GM12878 (cell line): ENCODE measurements around the gene TRUB2. TPM values are rescaled to one million over a fixed set of nuclear protein-coding genes. Genes with fewer than 3 reads are reported as not detected.

Source experiments
- ATAC-seq: fragments of 200-7000 bp; cut with Tn5 transposase; 3 replicates; pipeline ENCODE4 v1.9.1; 2020; ENCODE audit warnings: mild to moderate bottlenecking, moderate library complexity
- BruUV-seq: library from RNA; stranded (reverse); fragments of 400-500 nt; replicated peaks from 2 replicates; lab custom pipeline; 2021; lab: Mats Ljungman, UMichigan
- CTCF ChIA-PET: fragments of 300-600 bp; sonication (Branson Sonifier 250); formaldehyde crosslinking; extraction: SDS; loops from one replicate; lab custom pipeline; 2021; ENCODE audit warnings: inconsistent platforms; lab: Yijun Ruan, JAX
- POLR2A ChIA-PET: fragments of 350-600 bp; formaldehyde crosslinking; extraction: SDS; loops from one replicate; lab custom pipeline; 2021; ENCODE audit warnings: inconsistent platforms; lab: Charles Lee
- RAD21 ChIA-PET: fragments of 300-600 bp; sonication (Branson Sonifier 250); formaldehyde crosslinking; loops from one replicate; lab custom pipeline; 2023; ENCODE audit warnings: antibody characterized with exemption; ENCODE audit not compliant: unreplicated experiment; lab: Charles Lee
- SMC1A ChIA-PET: fragments of 300-600 bp; sonication (Branson Sonifier 250); formaldehyde crosslinking; loops from one replicate; lab custom pipeline; 2023; ENCODE audit not compliant: unreplicated experiment, uncharacterized antibody; lab: Charles Lee
- DNase-seq: peaks from one replicate; pipeline ENCODE4 v3.0.0-alpha.2; 2011; ENCODE audit warnings: low read depth, low spot score
- FAIRE-seq: peaks from 3 replicates; lab custom pipeline; 2011; peaks lifted over from hg19 to GRCh38; lab: Jason Lieb, UNC
- H2AFZ ChIP-seq: 2 replicates; pipeline ENCODE4 v1.6.0; 2011; ENCODE audit warnings: low read depth, low read length, control low read depth; ENCODE audit not compliant: control insufficient read depth
- H3K27ac ChIP-seq: 2 replicates; pipeline ENCODE4 v1.5.1; 2011; ENCODE audit warnings: control low read depth; ENCODE audit not compliant: control insufficient read depth, insufficient read depth
- H3K27me3 ChIP-seq, 2 experiments: replicated peaks in 1 of 2; 2 replicates each; pipeline versions ENCODE4 v1.6.0 to v1.6.1; 2011; ENCODE audit warnings: low read length in 1 of 2; ENCODE audit not compliant: control insufficient read depth in 2 of 2, insufficient read depth in 2 of 2
- H3K36me3 ChIP-seq, 2 experiments: 2 replicates each; pipeline ENCODE4 v1.5.1; 2011; ENCODE audit warnings: low read length in 1 of 2; ENCODE audit not compliant: control insufficient read depth in 2 of 2, insufficient read depth in 2 of 2
- H3K4me1 ChIP-seq: 2 replicates; pipeline ENCODE4 v1.6.1; 2011; ENCODE audit warnings: mild to moderate bottlenecking, low read length, moderate library complexity, mixed read lengths; ENCODE audit not compliant: control insufficient read depth, insufficient read depth
- H3K4me2 ChIP-seq: 2 replicates; pipeline ENCODE4 v1.6.0; 2011; ENCODE audit warnings: control low read depth; ENCODE audit not compliant: control insufficient read depth, insufficient read depth
- H3K4me3 ChIP-seq: fragments of 200-600 bp; sonication (generic); 2 replicates; pipeline ENCODE4 v1.5.1; 2016
- H3K79me2 ChIP-seq: 2 replicates; pipeline ENCODE4 v1.6.0; 2011; ENCODE audit warnings: low read length; ENCODE audit not compliant: control insufficient read depth, insufficient read depth
- H3K9ac ChIP-seq: 2 replicates; pipeline ENCODE4 v1.8.0; 2011; ENCODE audit warnings: low read length, control low read depth, mixed read lengths; ENCODE audit not compliant: control insufficient read depth, insufficient read depth
- H3K9me3 ChIP-seq: replicated peaks from 3 replicates; pipeline ENCODE4 v1.5.1; 2011; ENCODE audit warnings: mild to moderate bottlenecking, low read length; ENCODE audit not compliant: control insufficient read depth, insufficient read depth
- H4K20me1 ChIP-seq: 2 replicates; pipeline ENCODE4 v1.6.0; 2011; ENCODE audit not compliant: control insufficient read depth, insufficient read depth
- BACH1 ChIP-seq: fragments of 450-650 bp; IDR thresholded peaks from 2 replicates; pipeline ENCODE4 v1.6.1; 2017; ENCODE audit warnings: mild to moderate bottlenecking, borderline replicate concordance
- BHLHE40 ChIP-seq, 2 experiments: fragments of 450-650 bp in 1 of 2; IDR thresholded peaks; 2 replicates each; pipeline ENCODE4 v1.6.1; 2011 to 2017; ENCODE audit warnings: low read depth in 2 of 2, borderline replicate concordance in 1 of 2, improper control_type of control experiment in 1 of 2, low read length in 1 of 2, mild to moderate bottlenecking in 1 of 2
- DPF2 ChIP-seq: fragments of 450-650 bp; IDR thresholded peaks from 2 replicates; pipeline ENCODE4 v1.6.1; 2017; ENCODE audit warnings: mild to moderate bottlenecking
- EGR1 ChIP-seq, 2 experiments: IDR thresholded peaks; 1 replicate in 1 of 2; 2 replicates in 1 of 2; pipeline ENCODE4 v1.6.1; 2011 to 2012; ENCODE audit warnings: low read depth in 2 of 2, low read length in 2 of 2, borderline replicate concordance in 1 of 2, mild to moderate bottlenecking in 1 of 2, moderate library complexity in 1 of 2
- HDAC2 ChIP-seq: fragments of 200-600 bp; sonication (generic); IDR thresholded peaks from 2 replicates; pipeline ENCODE4 v1.6.1; 2017
- IRF4 ChIP-seq: IDR thresholded peaks from 2 replicates; pipeline ENCODE4 v1.6.1; 2011; ENCODE audit warnings: low read depth, low read length
- MTA3 ChIP-seq: IDR thresholded peaks from 2 replicates; pipeline ENCODE4 v1.6.1; 2012; ENCODE audit warnings: low read length, inconsistent platforms, borderline replicate concordance
- RAD51 ChIP-seq: fragments of 450-650 bp; IDR thresholded peaks from 2 replicates; pipeline ENCODE4 v1.6.1; 2016; ENCODE audit warnings: moderate library complexity, mild to moderate bottlenecking, inconsistent platforms
- SP1 ChIP-seq: IDR thresholded peaks from one replicate; pipeline ENCODE4 v1.6.1; 2011; ENCODE audit warnings: low read depth, low read length
- YBX1 ChIP-seq: fragments of 450-650 bp; IDR thresholded peaks from 2 replicates; pipeline ENCODE4 v1.6.1; 2016; ENCODE audit warnings: antibody characterized with exemption
- YY1 ChIP-seq: IDR thresholded peaks from 2 replicates; pipeline ENCODE4 v1.6.1; 2011; ENCODE audit warnings: low read depth, mild to moderate bottlenecking, low read length
- ZSCAN29 ChIP-seq: fragments of 450-650 bp; IDR thresholded peaks from 2 replicates; pipeline ENCODE4 v1.6.1; 2017; ENCODE audit warnings: mild to moderate bottlenecking, moderate library complexity
- WGBS: methylation state at CpG from one replicate; pipeline ENCODE4 v1.1.6; 2016; ENCODE audit warnings: low lambda C conversion rate; ENCODE audit not compliant: insufficient replicate concordance, insufficient coverage; ENCODE audit errors: missing lambda C conversion rate; 5-methylcytosine and 5-hydroxymethylcytosine counted together
- in situ Hi-C: fragments of 300-500 bp; cut with MboI; formaldehyde crosslinking; loops from 9 replicates; pipeline ENCODE4 v1.14.3; 2018; ENCODE audit warnings: mixed read lengths
- intact Hi-C: fragments of 100-400 bp; cut with micrococcal nuclease; formaldehyde crosslinking; loops from one replicate; pipeline ENCODE4 v1.14.2; 2022; ENCODE audit not compliant: unreplicated experiment
- polyA plus RNA-seq, 11 experiments: library from polyadenylated mRNA; depleted of rRNA in 4 of 11; unstranded in 6 of 11; stranded (reverse) in 5 of 11; fragments of >200 nt; fragmentation: Nextera tagmentation in 4 of 11; fragmentation: Illumina TruSeq in 1 of 11; extraction: Ambion mirVana in 4 of 11; extraction: Trizol in 1 of 11; gene quantifications; 1 replicate in 1 of 11; 2 replicates in 10 of 11; pipeline versions ENCODE4 v1.2.1 to v1.2.3, GENCODE V29; 2011 to 2016; ENCODE audit warnings: inconsistent platforms in 2 of 11, missing spikeins in 2 of 11, low read depth in 1 of 11
- total RNA-seq, 4 experiments: library from RNA; depleted of rRNA in 3 of 4; stranded (reverse); fragments of >200 nt in 3 of 4; fragmentation: Illumina TruSeq in 1 of 4; extraction: Trizol in 1 of 4; gene quantifications; 2 replicates each; pipeline versions ENCODE4 v1.2.1 to v1.2.3, GENCODE V29; 2013 to 2021
- TF ChIP-seq, protein P1 (sequence below): fragments of 450-650 bp; conservative IDR thresholded peaks from 2 replicates; pipeline ENCODE4 v1.6.1; 2017; ENCODE audit warnings: mild to moderate bottlenecking, moderate library complexity
- TF ChIP-seq, protein P2 (sequence below): fragments of 450-650 bp; IDR thresholded peaks from 2 replicates; pipeline ENCODE4 v1.6.1; 2016; ENCODE audit warnings: mild to moderate bottlenecking, moderate library complexity, borderline replicate concordance

The TRUB2 gene
- total and polyA plus RNA-seq, 10 of the 15 experiments (the other 5 are each of a cell fraction or from before 2014, with no cell fraction given) = 2.8 to 70.5 (median 37.2) TPM

DNA sequence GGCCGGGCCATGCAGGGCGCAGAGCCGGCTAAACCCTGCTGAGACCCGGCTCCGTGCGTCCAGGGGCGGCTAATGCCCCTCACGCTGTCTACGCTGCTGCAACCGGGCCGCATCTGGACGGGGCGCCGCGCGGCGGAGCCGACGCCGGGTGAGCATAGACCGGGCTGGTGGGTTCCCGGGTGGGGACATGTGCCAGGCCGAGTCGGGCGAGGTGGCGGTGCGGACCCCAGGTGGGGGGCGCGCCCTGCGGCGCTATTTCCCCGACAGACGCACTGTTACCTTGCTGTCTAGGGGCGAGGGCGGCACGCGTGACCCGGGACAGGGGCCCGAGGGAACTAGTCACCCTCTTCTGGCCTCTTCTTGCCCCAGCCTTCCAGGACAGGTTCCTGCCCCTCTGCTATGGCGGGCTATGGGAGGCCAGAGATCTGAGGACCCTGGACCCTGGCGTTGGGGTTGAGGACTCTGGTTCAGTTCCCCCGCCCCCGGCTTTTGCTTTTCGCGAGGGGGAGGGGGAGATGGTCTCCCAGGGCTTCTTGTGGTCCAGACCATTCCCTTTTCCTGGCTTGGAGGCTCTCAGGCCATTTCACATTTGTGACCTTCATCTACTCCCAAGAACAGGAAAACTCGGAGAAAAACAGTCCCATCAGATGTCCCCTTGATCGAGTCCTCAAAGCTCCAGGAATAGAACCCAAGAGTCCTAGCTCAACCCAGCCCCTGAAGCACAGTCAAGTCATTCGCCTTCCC lies 18.6 kb upstream of the TRUB2 start:
- no peaks in the 10 kb centered on the region for H4K20me1 ChIP-seq
- peak overlapping the region; percentile 74 for H3K4me2 ChIP-seq
- peaks cover 0 to 3% of the 10 kb centered on the region in 2 experiments; a peak in 1 of 4 replicates for H3K36me3 ChIP-seq
- WGBS = 2% methylated on average over 46 of the region's 48 CpGs
- 0 out of 2 replicates have a peak overlapping the region, but pooled peaks have one; percentile 11 for H3K27ac ChIP-seq
- FAIRE-seq (no peak), ATAC-seq (peak; percentile 72), DNase-seq (no peak)
- no TSS peak for BruUV-seq
- POLR2A ChIA-PET = interaction anchor here (0.6 kb wide), 1 partner anchor 30 kb away, joined by 3 read pairs; the partner anchor contains the start of gene URM1
- SMC1A ChIA-PET = interaction anchor here (0.6 to 1.3 kb wide), 9 partner anchors 41 to 268 kb away, joined by 3 to 23 read pairs (median 4); partner anchors contain the start of gene BBLN
- in situ Hi-C loops (no loop called here), intact Hi-C loops (loop anchor here (1.0 to 5.0 kb wide), 3 partner anchors 19 to 214 kb away; partner anchors contain the start of genes COQ4, PTGES2 and TRUB2)
- H3K27me3 ChIP-seq = no peaks in the 10 kb centered on the region
- peak overlapping the region; percentile 87 for H3K4me3 ChIP-seq
- H3K9ac ChIP-seq = peak overlapping the region; percentile 55
- CTCF ChIA-PET = interaction anchor here (0.7 to 2.1 kb wide), 28 partner anchors 9 to 223 kb away, joined by 3 to 34 read pairs (median 4); partner anchors contain the start of genes CERCAM, SWI5 and TRUB2
- no peaks in the 10 kb centered on the region for H3K4me1 ChIP-seq
- peak overlapping the region; percentile 73 for H2AFZ ChIP-seq
- RAD21 ChIA-PET = interaction anchor here (0.6 to 1.3 kb wide), 11 partner anchors 20 to 216 kb away, joined by 3 to 13 read pairs (median 4); partner anchors contain the start of gene CIZ1
- H3K9me3 ChIP-seq = no peaks in the 10 kb centered on the region
- no peaks in the 10 kb centered on the region for H3K79me2 ChIP-seq
- TF ChIP-seq BACH1 (0 out of 2 replicates have a peak, but pooled peaks have one; percentile 10), ZSCAN29 (peak; percentile 75), SP1 (no peak), BHLHE40 (IDR thresholded peaks at IDR 0.05; ENCODE audit: borderline replicate concordance in 1 of 2, low read depth in 2 of 2, low read length in 1 of 2) (peak in 1 of 2 experiments; percentile 34; a peak in 1 of 4 replicates), DPF2 (no peak), RAD51 (no peak), HDAC2 (no peak), MTA3 (no peak), YY1 (no peak), EGR1 (IDR thresholded peaks at IDR 0.05; ENCODE audit: borderline replicate concordance in 1 of 2, low read depth in 2 of 2, low read length in 2 of 2) (peak; percentile 19 to 49; a peak in 2 of 3 replicates), IRF4 (no peak), YBX1 (no peak)
- TF ChIP-seq, protein P1, sequence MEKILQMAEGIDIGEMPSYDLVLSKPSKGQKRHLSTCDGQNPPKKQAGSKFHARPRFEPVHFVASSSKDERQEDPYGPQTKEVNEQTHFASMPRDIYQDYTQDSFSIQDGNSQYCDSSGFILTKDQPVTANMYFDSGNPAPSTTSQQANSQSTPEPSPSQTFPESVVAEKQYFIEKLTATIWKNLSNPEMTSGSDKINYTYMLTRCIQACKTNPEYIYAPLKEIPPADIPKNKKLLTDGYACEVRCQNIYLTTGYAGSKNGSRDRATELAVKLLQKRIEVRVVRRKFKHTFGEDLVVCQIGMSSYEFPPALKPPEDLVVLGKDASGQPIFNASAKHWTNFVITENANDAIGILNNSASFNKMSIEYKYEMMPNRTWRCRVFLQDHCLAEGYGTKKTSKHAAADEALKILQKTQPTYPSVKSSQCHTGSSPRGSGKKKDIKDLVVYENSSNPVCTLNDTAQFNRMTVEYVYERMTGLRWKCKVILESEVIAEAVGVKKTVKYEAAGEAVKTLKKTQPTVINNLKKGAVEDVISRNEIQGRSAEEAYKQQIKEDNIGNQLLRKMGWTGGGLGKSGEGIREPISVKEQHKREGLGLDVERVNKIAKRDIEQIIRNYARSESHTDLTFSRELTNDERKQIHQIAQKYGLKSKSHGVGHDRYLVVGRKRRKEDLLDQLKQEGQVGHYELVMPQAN = no peak; the same call in 1 of the 2 replicates
- TF ChIP-seq, protein P2, sequence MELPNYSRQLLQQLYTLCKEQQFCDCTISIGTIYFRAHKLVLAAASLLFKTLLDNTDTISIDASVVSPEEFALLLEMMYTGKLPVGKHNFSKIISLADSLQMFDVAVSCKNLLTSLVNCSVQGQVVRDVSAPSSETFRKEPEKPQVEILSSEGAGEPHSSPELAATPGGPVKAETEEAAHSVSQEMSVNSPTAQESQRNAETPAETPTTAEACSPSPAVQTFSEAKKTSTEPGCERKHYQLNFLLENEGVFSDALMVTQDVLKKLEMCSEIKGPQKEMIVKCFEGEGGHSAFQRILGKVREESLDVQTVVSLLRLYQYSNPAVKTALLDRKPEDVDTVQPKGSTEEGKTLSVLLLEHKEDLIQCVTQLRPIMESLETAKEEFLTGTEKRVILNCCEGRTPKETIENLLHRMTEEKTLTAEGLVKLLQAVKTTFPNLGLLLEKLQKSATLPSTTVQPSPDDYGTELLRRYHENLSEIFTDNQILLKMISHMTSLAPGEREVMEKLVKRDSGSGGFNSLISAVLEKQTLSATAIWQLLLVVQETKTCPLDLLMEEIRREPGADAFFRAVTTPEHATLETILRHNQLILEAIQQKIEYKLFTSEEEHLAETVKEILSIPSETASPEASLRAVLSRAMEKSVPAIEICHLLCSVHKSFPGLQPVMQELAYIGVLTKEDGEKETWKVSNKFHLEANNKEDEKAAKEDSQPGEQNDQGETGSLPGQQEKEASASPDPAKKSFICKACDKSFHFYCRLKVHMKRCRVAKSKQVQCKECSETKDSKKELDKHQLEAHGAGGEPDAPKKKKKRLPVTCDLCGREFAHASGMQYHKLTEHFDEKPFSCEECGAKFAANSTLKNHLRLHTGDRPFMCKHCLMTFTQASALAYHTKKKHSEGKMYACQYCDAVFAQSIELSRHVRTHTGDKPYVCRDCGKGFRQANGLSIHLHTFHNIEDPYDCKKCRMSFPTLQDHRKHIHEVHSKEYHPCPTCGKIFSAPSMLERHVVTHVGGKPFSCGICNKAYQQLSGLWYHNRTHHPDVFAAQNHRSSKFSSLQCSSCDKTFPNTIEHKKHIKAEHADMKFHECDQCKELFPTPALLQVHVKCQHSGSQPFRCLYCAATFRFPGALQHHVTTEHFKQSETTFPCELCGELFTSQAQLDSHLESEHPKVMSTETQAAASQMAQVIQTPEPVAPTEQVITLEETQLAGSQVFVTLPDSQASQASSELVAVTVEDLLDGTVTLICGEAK = no peak
